KMS-11 (cell line): ENCODE measurements around the gene PLK2.

Experiments used
- H2AFZ ChIP-seq: fragments of 200-600 bp; sonication (generic); 2 replicates; pipeline ENCODE4 v1.6.1; 2016; ENCODE audit warnings: antibody characterized with exemption, mixed run types, low read depth
- H3K27ac ChIP-seq: fragments of 200-600 bp; sonication (generic); 2 replicates; pipeline ENCODE4 v1.6.1; 2016; ENCODE audit warnings: mild to moderate bottlenecking, mixed run types
- H3K27me3 ChIP-seq: fragments of 200-600 bp; sonication (generic); 2 replicates; pipeline ENCODE4 v1.6.1; 2017; ENCODE audit warnings: mild to moderate bottlenecking, low read depth, mixed run types, moderate library complexity; ENCODE audit not compliant: insufficient read depth
- H3K36me3 ChIP-seq: fragments of 200-600 bp; sonication (generic); 2 replicates; pipeline ENCODE4 v1.6.1; 2017; ENCODE audit warnings: mild to moderate bottlenecking, mixed run types; ENCODE audit not compliant: insufficient read depth
- H3K4me1 ChIP-seq: fragments of 200-600 bp; sonication (generic); 2 replicates; pipeline ENCODE4 v1.6.1; 2016; ENCODE audit warnings: mild to moderate bottlenecking, low read depth, mixed run types; ENCODE audit not compliant: poor library complexity, severe bottlenecking
- H3K4me2 ChIP-seq: fragments of 200-600 bp; sonication (generic); 2 replicates; pipeline ENCODE4 v1.7.0; 2016; ENCODE audit warnings: mild to moderate bottlenecking, mixed run types
- H3K4me3 ChIP-seq: fragments of 200-600 bp; sonication (generic); IDR thresholded peaks from 2 replicates; pipeline ENCODE4 v1.6.1; 2017; ENCODE audit warnings: low read depth, low read length, mixed read lengths; ENCODE audit not compliant: insufficient read depth
- H3K79me2 ChIP-seq: fragments of 200-600 bp; sonication (generic); 2 replicates; pipeline ENCODE4 v1.6.1; 2016; ENCODE audit warnings: low read depth, mixed run types; ENCODE audit not compliant: insufficient read depth
- H3K9ac ChIP-seq: fragments of 200-600 bp; sonication (generic); 2 replicates; pipeline ENCODE4 v1.6.1; 2016; ENCODE audit warnings: mild to moderate bottlenecking, mixed run types
- H4K20me1 ChIP-seq: fragments of 200-600 bp; sonication (generic); 2 replicates; pipeline ENCODE4 v1.6.1; 2016; ENCODE audit warnings: mild to moderate bottlenecking, mixed run types; ENCODE audit not compliant: insufficient read depth
- TF ChIP-seq, protein P1 (sequence below): fragments of 200-600 bp; sonication (generic); conservative IDR thresholded peaks from 2 replicates; pipeline ENCODE4 v1.6.1; 2017; ENCODE audit warnings: low read depth, mild to moderate bottlenecking, antibody characterized with exemption, low read length, moderate library complexity, mixed read lengths

PLK2 gene

DNA sequence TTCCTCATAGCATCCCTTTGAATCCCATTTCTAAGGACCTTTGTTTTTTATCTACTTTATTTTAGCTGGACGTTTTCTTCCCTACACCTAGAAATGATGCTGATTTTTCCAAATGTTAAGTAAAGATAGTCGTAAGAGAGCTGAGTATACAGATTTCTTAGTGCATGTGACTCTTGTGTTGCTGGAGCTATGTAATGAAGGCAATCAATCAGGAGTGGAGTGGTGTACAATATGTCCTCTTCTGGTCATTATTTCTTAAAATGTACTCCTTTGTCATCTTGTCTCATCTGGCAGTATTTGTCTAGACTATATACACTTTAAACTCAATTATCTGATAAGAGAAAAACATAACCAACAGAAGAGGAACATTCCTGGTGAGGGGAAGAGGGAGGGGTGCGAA is 44.9 kb upstream of the PLK2 start:
- H3K4me2 ChIP-seq: no peak overlapping the region
- H4K20me1 ChIP-seq: no peaks in the 10 kb centered on the region
- H3K9ac ChIP-seq: no peak overlapping the region
- no peaks in the 10 kb centered on the region for H3K4me1 ChIP-seq
- no peak overlapping the region for H3K27ac ChIP-seq
- no peaks in the 10 kb centered on the region for H3K79me2 ChIP-seq
- no peaks in the 10 kb centered on the region for H3K27me3 ChIP-seq
- H3K36me3 ChIP-seq: no peaks in the 10 kb centered on the region
- no peak overlapping the region for H2AFZ ChIP-seq
- TF ChIP-seq, protein P1, sequence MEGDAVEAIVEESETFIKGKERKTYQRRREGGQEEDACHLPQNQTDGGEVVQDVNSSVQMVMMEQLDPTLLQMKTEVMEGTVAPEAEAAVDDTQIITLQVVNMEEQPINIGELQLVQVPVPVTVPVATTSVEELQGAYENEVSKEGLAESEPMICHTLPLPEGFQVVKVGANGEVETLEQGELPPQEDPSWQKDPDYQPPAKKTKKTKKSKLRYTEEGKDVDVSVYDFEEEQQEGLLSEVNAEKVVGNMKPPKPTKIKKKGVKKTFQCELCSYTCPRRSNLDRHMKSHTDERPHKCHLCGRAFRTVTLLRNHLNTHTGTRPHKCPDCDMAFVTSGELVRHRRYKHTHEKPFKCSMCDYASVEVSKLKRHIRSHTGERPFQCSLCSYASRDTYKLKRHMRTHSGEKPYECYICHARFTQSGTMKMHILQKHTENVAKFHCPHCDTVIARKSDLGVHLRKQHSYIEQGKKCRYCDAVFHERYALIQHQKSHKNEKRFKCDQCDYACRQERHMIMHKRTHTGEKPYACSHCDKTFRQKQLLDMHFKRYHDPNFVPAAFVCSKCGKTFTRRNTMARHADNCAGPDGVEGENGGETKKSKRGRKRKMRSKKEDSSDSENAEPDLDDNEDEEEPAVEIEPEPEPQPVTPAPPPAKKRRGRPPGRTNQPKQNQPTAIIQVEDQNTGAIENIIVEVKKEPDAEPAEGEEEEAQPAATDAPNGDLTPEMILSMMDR: no peak
- H3K4me3 ChIP-seq: no peak overlapping the region

DNA sequence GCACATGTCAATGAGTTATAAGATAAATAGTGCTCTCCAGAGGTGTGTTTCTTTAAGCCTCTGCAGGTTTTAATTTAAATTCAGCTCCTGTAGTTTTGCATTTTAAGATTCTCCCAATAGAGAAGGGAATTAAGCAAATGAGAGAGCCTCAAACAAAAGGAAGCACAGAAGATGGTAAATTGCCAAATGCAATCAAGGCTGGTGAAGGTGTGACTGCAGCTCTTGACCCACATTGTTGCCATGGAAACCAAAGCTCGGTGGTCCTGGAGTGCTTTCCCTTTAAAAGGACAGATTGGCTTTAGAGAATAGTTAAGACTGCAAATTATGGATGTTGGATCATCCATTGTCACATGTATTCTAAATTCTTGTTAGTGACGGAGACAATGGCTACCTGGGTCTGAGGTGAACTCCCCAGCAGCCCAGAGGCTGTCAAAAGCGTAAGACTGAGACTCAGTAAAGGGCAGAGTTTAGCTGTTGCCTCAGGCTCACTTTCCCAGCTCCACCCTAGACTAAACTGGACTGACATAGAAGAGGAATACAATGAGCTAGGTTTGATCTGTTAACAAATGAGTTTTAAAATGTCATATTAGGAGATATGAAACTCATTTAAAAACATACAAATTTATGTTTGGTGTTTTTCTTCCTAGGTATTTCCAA is 43.6 kb upstream of the PLK2 start:
- Histone ChIP-seq H3K27ac (no peak overlapping the region), H3K27me3 (no peaks in the 10 kb centered on the region), H3K36me3 (no peaks in the 10 kb centered on the region), H4K20me1 (no peaks in the 10 kb centered on the region), H3K9ac (no peak overlapping the region), H3K4me1 (no peaks in the 10 kb centered on the region), H3K4me2 (no peak overlapping the region), H3K79me2 (no peaks in the 10 kb centered on the region), H3K4me3 (no peak overlapping the region), H2AFZ (no peak overlapping the region)
- TF ChIP-seq, protein P1: no peak

DNA sequence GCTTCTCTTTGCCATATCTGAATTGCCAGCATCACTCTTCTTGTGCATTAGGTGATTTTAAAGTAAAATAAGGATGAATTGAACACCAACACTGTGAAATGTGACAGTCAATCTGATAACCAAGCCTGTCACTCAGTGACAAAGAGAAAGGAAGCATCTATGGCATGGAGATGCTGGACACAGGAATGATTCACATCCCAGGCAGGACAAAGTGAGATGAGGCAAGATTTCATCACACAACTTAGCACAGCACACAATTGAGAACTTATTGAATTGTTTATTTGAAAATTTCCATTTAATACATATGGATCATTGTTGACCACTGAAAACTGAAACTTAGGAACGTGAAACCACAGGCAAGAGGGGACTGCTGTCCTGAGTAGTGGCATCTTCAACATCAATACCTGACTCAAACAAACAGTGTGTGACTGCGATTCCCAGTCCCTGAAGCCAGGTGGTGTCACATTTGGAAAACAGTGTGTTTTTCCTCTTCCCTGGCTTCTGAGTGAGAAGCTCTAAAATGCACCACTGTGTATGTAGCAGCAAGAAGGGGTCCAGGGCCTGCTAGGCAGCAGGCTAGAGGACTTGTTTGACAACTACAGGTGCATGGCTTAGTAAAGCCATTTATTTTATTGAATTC is 42.0 kb upstream of the PLK2 start:
- H3K36me3 ChIP-seq: no peaks in the 10 kb centered on the region
- no peaks in the 10 kb centered on the region for H4K20me1 ChIP-seq
- TF ChIP-seq, protein P1: no peak
- H3K4me3 ChIP-seq: no peak overlapping the region
- H2AFZ ChIP-seq: no peak overlapping the region
- no peak overlapping the region for H3K9ac ChIP-seq
- H3K79me2 ChIP-seq: no peaks in the 10 kb centered on the region
- no peaks in the 10 kb centered on the region for H3K27me3 ChIP-seq
- no peak overlapping the region for H3K27ac ChIP-seq
- no peak overlapping the region for H3K4me2 ChIP-seq
- H3K4me1 ChIP-seq: no peaks in the 10 kb centered on the region

DNA sequence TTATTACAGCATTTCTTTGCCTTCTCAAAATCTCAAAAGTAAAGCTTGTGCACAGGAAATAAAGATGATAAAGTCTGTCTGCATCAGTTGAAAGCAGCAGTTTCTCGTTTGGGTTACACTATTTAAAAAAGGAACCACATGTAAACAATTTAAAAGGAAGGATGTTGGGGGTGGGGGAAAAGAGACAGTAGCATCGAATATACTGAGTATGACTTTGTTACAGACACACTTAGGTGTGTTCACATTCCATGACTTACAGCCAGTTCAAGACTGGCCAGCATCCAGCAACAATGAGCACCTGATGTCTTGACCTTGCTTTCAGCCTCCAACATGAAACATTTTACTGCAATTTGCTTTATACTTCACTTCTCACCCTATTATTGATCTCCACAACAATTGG is 40.1 kb upstream of the PLK2 start:
- no peak overlapping the region for H3K4me3 ChIP-seq
- no peaks in the 10 kb centered on the region for H3K79me2 ChIP-seq
- no peaks in the 10 kb centered on the region for H4K20me1 ChIP-seq
- H3K27ac ChIP-seq: no peak overlapping the region
- H3K4me1 ChIP-seq: no peaks in the 10 kb centered on the region
- H3K9ac ChIP-seq: no peak overlapping the region
- no peaks in the 10 kb centered on the region for H3K36me3 ChIP-seq
- H2AFZ ChIP-seq: no peak overlapping the region
- no peaks in the 10 kb centered on the region for H3K27me3 ChIP-seq
- TF ChIP-seq, protein P1: no peak
- no peak overlapping the region for H3K4me2 ChIP-seq
